ENCODE results near the gene WNT1. TPM values are rescaled to one million over a fixed set of nuclear protein-coding genes. Genes with fewer than 3 reads are reported as not detected.
A peak's percentile ranks its signal among the peaks of the same experiment; 100 is the strongest.

WNT1 gene
- polyA plus RNA-seq, 1 donor, result not detected

DNA sequence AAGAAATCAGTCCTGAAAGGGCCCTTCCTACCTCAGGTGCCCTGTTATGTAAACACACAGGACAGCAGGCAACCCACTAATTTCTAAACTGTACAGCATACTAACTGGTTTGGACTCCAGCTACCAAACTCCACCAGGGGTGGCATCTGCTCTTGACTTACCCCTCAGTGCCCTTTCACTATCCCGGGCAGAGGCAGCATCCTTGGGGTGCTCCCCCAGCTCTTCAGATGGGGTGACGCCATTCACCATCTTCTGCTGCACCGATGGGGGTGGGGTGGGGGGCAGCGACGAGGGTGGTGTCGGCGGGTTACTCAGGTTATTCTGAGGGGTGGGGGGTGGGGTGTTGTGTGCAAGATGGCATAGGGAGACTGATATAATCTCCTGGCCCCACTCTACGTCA, 52.0 kb downstream of the WNT1 start:
- no peak for DNase-seq

DNA sequence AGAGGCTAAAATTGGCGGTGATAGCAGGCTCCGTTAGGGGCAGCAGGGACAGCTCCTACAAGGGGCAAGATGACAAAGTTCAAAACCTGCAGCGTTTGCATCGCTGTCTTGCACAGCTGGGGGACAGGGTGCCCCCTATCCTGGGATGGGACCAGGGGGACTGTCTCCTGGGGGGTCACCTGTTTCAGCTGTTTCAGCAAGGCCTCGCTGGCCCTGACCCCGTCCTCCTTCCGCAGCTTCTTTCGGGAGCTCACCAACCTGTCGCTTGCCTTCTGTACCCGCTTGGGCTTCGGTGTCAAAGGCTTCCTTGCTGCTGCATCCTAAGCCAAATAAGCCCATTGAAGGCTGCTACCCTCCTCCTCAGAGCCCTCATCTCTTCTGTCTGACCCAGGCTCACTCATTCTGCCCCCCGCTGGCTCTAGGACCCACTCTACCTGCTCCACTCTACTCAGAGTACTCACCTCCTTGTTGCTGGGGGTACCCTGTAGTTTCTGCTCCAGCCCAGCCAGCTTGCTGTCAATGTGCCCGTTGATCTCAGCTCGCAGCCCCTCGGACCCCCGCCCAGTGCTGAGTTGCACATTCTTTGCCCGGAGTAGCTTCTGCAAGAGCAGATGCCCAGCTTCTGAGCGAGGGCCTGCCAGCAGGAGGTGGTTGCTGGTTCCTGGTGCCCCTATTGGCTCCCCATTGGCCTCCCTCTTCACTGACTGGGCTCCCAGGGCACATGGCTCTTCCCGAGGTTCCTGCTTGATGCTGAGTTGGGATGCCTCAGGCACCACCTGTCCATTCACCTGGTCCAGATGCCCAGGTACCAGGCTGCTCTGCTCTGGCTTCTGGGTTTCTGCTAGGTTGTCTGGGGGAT, 52.8 kb downstream of the WNT1 start:
- DNase-seq, result no peak

DNA sequence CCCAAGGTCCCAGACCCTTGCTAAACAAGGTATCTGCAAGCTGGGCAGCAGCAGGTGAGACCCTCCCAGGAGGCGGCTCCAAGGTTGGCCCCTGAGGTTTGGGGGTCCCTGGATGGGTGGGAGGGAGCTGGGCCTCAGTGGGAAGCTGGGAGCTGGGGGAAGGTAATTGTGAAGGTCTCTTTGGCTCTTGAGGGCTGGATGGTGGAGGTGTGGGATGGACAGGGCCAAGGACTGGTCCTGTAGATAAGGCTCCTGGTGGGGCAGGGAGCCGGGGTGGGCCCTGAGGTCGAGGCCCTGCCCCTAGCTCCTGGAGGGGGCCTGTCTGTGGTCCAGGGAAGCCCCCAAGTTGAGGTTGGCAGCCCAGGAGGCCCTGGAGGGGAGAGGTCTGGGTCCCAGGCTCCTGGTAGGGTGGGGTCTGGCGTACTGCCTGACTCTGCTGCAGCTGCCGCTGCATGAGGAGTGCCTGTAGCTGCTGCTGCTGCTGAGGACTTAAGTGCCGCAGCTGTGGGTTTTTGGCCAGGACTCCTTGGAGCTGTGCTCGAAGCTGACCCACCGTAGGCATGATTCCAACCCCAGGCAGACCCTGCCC, 53.5 kb downstream of the WNT1 start:
- DNase-seq, result peak; percentile 43

Other genes starting within 250 kb of the WNT1 start
- 40.6 TPM for gene ADCY6, start 189.2 kb upstream of the WNT1 start, polyA plus RNA-seq (ENCODE audit: insufficient read length)
- 12.2 TPM for gene CACNB3, start 159.8 kb upstream of the WNT1 start, polyA plus RNA-seq (ENCODE audit: insufficient read length)
- gene DDX23, start 126.2 kb upstream of the WNT1 start, polyA plus RNA-seq (ENCODE audit: insufficient read length), result 59.8 TPM
- gene RND1, start 112.5 kb upstream of the WNT1 start, polyA plus RNA-seq (ENCODE audit: insufficient read length), result 0.37 TPM
- gene FKBP11, start 52.8 kb upstream of the WNT1 start, polyA plus RNA-seq (ENCODE audit: insufficient read length), result 20.4 TPM
- 46.1 TPM for gene ARF3, start 20.8 kb upstream of the WNT1 start, polyA plus RNA-seq (ENCODE audit: insufficient read length)
- 0.84 TPM for gene WNT10B, start 6.6 kb upstream of the WNT1 start, polyA plus RNA-seq (ENCODE audit: insufficient read length)
- 32.5 TPM for gene DDN, start 21.1 kb downstream of the WNT1 start, polyA plus RNA-seq (ENCODE audit: insufficient read length)
- 57.6 TPM for gene PRKAG1, start 40.5 kb downstream of the WNT1 start, polyA plus RNA-seq (ENCODE audit: insufficient read length)
- gene KMT2D, start 82.5 kb downstream of the WNT1 start, polyA plus RNA-seq (ENCODE audit: insufficient read length), result 53.2 TPM
- gene RHEBL1, start 91.7 kb downstream of the WNT1 start, polyA plus RNA-seq (ENCODE audit: insufficient read length), result 2.2 TPM
- 0.84 TPM for gene DHH, start 116.5 kb downstream of the WNT1 start, polyA plus RNA-seq (ENCODE audit: insufficient read length)
- 50.3 TPM for gene LMBR1L, start 132.5 kb downstream of the WNT1 start, polyA plus RNA-seq (ENCODE audit: insufficient read length)
- gene TUBA1B, start 153.1 kb downstream of the WNT1 start, polyA plus RNA-seq (ENCODE audit: insufficient read length), result 835 TPM
- 757 TPM for gene TUBA1A, start 210.8 kb downstream of the WNT1 start, polyA plus RNA-seq (ENCODE audit: insufficient read length)

Data from hindlimb muscle (tissue), 1 donor.